Amygdala (tissue), 56 donors: ENCODE data around the gene PARL.

Experiments
- DNase-seq, 56 donors: peaks; one replicate each; lab custom pipeline; 2025; lab: John Stamatoyannopoulos, UW

Gene PARL

GRCh38 chr3:183884427-183885296 lies at the start of gene PARL:
PARL (minus strand) TSS chr3:183884880; CDS start chr3:183884846, 34 bp downstream.
- peak; percentile 71 to 97 (median 91) for DNase-seq

DNA sequence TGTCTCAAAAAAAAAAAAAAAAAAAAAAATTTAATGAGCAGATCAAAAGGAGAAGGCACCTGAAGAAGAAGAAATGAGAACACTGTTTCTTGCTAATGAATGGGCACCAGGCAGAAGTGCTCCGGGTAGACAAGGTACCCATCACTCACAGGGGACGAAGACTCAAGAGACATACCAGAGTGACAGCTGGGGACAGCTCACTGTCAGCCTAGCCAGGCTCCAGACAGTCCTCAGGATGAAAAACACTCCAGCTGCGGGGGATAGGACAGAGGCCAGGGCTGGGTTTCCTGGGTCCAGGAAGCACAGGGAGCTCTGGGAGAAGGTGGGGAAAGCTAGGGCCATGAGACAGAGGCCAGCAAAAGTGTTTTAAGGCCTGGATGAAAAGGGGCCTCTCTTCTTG lies 48.5 kb upstream of the PARL start:
- no peak for DNase-seq

- DNase-seq: no peak
These were observed 47.2 kb upstream of the PARL start for GRCh38 chr3:183931881-183932280.

GRCh38 chr3:183930086-183930485 lies 45.4 kb upstream of the PARL start:
- DNase-seq: no peak

GRCh38 chr3:183927059-183927458 lies 42.4 kb upstream of the PARL start:
- no peak for DNase-seq

- DNase-seq: no peak
These were observed 40.3 kb upstream of the PARL start for GRCh38 chr3:183924956-183925355.

DNA sequence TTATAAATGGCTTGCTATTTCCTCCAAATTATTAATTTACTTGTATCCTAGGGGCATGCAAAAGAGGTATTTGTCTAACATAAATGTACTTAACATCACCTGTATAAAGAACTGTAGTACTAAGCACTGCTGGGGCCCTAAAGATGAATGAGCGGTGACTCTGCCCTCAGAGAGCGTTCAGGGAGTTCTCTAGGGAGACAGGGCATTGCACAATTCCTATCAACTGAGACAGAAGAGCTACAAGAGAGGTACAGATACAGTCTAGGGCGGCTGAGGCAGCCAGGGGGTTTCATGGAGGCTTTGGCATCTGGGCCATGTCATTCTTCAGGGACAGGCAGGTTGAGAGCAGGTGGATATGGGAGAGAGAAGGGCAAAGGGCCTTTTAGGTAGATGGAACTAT lies 39.9 kb upstream of the PARL start:
- DNase-seq: no peak

GRCh38 chr3:183922421-183922820 lies 37.7 kb upstream of the PARL start:
- no peak for DNase-seq

- DNase-seq: no peak
These were observed 36.4 kb upstream of the PARL start for GRCh38 chr3:183921096-183921495.

DNA sequence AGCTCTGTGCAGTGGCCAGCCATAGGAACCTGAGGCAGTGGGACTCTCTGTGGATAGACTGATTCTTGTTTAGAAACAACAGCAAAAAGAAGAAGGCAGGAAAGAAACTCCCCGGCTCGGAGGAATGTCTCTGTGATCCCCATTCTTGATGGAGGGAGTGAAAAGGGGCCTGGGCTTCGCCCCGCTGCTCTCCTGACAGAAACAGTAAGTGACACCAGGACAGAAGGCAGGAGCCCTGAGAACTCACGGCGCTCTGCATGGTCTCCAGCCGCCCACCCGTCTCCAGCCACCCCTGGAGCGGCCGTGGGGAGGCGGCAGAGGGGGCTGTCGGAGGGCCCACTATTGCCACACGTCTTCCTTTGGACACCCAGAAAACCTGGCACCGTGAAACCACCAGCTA lies 35.7 kb upstream of the PARL start:
- DNase-seq: no peak

DNA sequence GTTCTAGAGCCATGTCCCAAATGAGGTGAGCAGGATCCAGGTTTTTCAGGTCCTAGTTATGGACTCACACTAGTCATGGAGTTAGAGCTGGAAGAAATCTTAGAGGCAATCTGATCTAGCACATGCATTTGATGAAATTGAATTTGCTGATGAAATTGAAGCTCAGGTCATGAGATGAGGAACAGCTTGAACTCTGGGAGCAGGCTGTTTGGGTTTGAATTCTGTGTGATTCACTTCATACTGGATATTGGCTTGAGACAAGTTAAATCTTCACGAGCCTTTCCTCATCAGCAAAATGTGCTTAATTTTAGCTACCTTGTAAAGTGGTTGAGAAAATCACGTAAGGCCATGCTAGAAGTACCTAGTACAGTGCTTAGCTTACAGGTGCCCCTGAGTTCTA lies 33.5 kb upstream of the PARL start:
- no peak for DNase-seq

DNA sequence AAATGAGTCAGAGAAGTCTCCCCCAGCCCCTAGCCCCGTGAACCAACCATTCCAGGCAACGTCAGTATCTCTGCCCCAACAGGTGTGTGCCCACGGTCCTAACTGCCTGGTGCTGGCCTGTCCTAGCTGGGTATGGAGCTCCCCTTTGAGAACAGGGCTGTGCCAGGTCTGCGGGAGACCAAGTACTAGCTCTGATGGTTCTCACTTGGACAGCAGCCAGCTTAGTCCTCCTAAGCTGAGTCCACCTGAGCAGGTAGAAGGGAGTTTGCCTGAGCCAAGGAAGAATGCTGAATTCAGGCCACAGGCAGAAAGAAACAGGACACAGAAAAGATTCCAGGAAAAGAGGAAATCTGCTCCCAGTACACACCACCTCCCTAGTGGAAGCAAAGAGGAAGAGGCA lies 33.1 kb upstream of the PARL start:
- no peak for DNase-seq

GRCh38 chr3:183914856-183915255 lies 30.2 kb upstream of the PARL start:
- no peak for DNase-seq

DNA sequence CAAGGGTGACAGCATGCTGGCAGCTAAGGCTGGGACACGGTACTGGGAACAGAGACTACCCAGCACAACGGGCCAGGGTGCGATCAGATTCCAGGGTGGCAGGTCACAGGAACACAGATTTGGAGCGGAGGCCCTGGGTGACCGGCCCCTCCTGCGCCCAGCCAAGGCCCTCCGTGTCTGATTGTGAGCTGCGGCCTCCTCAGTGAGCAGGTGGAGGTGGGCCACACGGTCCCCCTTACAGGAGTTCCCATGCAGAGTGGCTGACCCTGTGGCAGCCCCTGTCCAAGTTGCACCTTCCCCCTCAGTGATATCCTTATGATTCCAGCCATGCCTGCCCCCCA lies 28.9 kb upstream of the PARL start:
- DNase-seq: no peak

GRCh38 chr3:183912895-183913579 lies 28.4 kb upstream of the PARL start:
- DNase-seq: no peak

- DNase-seq: no peak
These were observed 27.3 kb upstream of the PARL start for GRCh38 chr3:183911763-183912506.

GRCh38 chr3:183911087-183911486 lies 26.4 kb upstream of the PARL start:
- DNase-seq: no peak

GRCh38 chr3:183909030-183909600 lies 24.4 kb upstream of the PARL start:
- no peak for DNase-seq

DNA sequence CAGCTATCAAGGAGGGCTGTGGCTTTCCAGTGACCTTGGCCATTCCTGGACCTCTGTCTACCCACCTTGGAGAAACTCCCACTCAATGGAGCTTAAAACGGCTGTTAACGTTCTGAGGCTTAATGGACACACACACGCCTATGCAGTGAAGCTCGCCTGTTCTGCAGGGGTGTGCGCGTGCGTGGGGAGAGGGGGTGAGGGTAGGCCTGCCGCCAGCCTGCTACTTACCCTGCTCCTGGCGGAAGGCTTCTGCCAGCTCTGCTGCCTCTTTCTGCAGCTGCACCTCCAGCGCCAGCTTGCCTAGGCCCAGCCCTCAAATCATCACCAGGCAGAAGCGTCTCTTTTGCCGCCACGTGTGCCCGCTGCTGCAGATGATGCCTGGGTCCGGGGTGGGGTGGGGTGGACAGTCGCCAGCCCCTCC lies 23.2 kb upstream of the PARL start:
- no peak for DNase-seq

- no peak for DNase-seq
These were observed 22.5 kb upstream of the PARL start for GRCh38 chr3:183907176-183907575.
